GM18511 (cell line): ENCODE results near the gene CLIC5.
"Not testable (repeated sequence)": the region's sequence is repeated elsewhere in the genome, so short reads cannot be mapped to it uniquely, and the experiment has no call there.

Source experiments
- ATAC-seq: cut with Tn5 transposase; IDR thresholded peaks from one replicate; pipeline ENCODE4 v1.9.1; 2021; ENCODE audit warnings: mild to moderate bottlenecking, moderate library complexity; ENCODE audit not compliant: unreplicated experiment

The CLIC5 gene

GRCh38 chr6:45929421-45930361 lies 86.0 kb downstream of the CLIC5 start:
- ATAC-seq, result no peak

DNA sequence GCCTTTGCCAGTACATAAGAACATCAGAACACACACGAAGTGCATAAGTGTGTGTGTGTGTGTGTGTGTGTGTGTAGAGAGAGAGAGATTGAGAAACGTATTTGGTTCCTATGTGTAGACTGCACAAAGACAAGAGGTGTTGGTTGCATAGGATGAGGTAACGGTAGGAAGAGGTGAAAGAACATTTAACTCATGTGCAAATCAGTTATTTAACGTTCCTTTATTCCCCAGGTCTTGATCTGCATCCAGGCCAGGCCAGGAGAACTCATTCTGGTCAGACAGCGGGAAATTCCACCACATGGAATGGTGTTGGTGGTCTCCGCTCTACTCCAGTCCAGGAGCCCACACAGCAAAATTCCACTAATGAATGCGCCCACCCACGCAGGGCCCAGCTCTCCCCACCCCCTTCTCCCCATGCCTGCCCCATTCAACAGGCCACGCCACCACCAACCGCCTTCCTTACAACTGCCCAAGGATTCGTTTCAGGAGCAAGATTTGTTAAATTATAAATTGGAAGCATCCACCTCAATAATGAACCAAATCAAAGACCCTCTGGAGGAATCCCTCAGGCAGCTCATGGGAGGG lies 86.8 kb downstream of the CLIC5 start:
- ATAC-seq, result no peak

DNA sequence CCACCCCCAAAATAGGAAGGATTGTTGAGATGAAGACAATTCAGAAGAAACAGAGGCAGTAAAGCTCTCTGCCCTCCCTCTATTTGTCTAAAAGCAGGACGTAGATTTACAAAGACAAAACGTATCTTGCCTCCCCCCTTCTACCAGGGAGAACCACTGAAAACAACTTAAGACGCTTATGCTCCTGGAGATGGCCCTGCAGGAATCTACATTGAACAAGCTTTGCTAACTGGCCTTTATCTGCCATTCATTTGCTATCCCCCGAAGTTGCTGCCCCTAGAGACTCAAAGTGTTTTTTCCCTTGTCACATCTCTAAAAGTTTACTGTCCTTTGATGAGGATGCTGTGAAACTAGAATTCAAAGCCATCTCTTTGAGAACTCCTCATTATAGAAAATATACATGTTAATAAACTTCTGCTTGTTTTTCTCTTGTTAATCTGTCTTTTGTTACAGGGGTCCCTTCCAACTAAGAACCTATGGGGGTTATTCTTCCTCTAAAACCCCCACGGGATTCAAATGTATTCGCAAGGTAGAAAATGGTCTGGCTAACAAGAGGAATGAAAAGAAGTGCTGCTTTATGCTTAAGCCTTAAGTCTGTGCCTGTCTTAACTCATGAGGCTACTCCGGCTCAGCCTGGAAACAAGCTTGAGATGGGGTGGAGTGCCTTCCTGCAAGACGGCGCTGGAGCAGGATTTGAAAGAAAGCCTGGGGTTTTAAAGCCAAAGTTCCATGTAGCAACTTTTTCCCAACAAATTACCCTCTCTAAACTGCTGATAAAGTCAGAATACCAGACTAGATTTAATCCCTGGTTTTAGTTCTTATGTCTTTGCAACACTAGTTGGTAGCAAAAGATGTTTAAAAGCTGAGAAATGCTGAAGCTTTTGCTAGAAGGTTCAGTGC lies 88.0 kb downstream of the CLIC5 start:
- no peak for ATAC-seq

- ATAC-seq, result not testable (repeated sequence)
Observed at GRCh38 chr6:45926423-45926822, 89.2 kb downstream of the CLIC5 start.

DNA sequence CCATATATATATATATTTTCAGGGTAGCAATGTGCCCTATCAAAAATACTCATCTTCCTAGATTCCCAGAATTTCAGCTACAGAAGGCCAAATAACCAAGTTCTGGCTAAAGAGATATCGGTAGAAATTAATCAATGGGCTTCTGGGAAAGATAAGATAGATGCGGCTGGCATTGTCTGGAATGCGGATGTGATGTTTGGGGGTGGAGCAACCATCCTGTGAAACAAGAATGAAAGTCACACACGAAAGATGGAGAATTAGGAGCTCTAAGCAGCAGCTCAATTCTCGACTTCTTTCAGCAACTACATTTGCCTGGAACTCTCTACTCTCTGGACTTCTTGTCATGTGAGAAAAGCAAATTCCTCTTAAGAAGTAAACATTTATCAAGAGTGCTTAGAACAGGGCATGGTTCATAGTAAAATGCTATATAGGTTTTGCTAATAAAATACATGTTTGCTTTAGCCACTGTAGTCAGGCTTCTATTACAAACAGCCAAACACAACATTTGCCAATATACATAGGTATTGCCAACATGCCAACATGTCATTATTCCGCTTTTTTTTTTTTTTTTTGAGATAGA lies 90.8 kb downstream of the CLIC5 start:
- no peak for ATAC-seq

DNA sequence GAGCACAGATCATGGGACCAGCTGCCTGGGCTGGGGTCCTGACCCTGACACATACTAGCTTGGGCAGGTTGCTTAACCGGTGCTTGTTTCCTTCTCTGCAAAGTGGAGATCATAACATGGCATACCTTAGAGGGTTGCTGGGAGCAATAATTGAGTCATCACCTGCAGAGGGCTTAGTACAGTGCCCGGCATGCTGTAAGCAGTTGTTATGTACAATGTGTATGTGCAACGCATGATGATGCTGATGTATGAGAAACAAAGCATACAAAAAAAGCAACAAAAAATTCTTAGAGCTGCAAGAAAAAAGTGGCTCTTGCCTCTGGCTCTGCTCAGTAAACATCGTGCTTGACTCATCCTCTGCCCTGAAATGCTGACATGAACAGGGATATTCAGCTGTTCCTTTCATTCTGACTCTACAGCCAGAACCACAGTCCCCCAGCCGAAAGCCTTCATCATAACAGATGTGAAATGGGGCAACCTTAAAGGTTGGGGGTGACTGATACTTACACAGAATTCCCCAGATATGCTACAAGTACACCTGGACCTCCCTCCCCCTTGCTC lies 91.7 kb downstream of the CLIC5 start:
- ATAC-seq, result peak; percentile 62

DNA sequence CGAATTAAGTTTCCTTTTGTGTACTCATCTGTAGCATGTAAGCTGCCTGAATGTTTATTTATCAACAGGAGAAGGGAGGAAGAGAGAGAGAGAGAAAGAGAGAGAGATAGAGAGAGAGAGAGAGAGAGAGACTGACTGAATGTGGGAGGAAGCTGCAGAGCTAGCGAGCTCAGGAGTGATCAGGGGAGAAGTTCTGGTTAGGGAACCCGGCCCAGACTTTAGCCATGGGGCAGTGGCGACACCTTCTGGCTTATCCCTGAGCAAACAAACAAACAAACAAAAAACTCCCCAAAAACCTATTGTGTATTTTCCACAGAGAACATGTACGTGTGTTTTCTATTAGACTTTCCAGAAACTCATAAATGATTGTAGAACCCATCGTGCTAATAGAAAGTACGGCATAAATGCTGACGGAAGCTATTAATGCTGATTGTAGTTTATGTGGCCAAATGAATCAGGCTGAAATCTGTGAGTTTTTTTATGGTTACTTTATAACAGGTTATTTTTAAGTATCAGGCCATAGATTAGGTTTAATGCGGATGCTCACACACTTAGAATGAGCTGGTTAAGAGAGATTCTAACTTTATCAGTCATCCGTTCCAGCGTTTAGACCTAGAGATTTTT lies 92.8 kb downstream of the CLIC5 start:
- ATAC-seq, result no peak

DNA sequence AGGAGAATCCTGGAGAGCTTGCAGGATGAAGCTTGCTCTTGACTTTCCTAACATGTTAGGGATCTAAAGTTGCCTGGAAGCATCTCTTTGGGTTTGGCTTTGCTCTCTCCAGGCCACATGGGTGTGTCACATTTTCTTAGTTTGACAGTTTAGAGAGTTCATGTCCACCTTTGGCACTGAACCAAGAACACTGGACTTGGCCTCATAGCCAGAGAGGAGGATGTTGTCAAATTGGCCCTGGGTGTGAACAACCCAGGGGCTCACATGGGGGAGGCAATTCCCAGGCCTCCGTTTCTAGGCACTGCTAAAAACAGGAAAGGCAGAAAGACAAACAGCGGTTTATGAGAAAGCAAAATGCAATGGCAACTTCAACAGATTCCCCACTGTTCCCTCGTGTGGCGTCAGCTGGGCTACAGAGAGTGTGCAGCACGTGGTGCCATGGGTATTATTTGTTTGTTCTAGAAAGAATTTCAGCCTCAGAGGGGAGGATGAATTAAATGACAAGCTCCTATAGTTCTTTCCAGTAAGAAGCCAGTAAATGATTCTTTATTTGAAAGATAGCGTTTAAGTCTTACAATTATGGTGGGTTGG lies 93.9 kb downstream of the CLIC5 start:
- no peak for ATAC-seq

DNA sequence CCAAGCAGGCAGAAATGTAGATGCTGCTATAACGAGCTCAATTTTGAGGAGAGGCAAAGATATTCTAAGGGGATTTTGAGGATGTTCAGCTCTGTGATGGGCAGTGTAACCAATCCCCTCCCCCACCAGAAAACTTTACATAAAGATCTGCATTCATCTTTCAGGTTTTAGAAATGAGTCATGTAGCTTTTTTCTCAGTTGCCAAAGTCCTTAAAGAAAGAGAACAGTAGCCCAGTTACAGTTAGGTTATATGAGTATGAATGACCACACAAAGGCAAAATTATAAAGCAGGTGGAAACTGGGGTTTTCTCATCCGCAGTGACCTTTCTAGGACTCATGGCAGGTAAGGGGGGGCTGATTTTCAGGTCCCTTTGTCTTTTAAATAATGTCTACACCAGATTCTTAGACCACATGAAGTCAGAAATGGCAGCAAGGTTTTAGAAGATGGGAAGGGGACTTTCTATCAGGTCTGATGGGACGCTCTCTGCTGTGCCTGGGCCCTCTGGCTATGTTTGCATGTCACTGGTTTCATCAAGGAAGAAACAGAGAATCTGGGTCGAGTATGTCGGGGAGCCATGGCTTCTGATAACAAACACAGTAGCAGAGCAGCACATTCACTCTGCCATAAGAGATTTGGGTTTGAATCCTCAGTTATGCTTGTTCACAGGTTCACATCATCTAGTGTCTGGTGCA lies 94.7 kb downstream of the CLIC5 start:
- ATAC-seq, result peak; percentile 74

- ATAC-seq, result no peak
Observed at GRCh38 chr6:45917439-45917838, 98.2 kb downstream of the CLIC5 start.

DNA sequence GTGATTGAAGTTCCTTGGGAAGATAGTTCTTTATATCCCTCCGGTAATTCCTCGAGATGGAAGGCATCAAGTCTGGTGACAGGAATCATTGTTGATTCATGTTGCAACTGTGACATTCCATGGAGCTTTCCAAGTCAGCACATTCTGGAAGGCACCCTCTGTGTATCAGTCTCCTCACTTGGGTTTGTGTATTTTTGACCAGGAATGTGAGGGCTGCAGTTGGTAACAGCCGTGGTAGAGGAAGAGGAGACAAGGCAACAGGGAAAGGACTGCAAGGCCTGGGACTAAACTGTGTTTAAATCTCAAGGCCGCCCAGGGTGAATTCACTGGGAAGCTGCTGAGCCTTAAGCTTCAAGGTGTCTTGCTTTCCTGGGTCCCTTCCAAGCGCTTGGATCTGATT lies 99.0 kb downstream of the CLIC5 start:
- no peak for ATAC-seq

DNA sequence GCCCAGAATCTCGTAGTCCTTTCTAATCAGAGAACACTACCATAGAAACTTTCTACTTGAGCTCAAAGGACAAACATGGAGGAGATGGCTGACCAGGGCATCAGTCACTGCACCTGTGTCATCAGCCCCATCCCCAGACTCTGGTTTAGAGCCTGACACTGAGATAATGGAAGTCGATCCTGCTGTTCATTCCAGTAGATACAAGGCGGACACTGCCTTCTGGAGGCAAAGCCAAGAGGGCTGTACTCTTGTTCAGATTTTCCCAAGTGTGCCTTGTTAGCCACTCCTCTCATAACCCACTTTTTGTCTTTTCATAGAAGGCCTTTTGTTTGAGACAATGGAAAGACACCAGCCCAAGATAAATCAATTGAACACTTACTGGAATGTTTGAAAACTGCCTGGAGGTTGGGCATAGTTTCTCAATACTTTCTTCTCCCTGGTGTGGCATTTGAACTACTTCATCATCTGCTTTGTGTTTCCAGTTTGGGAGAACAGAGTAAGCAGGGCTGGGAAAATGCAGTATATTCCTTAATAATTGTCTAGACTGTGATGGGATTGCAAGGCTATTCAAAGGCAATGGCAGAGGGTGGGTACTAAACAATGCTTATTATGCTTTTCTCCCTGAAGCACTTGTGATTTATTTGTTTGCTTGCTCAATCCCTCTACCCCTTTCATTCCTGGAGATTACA lies 99.7 kb downstream of the CLIC5 start:
- ATAC-seq, result no peak

DNA sequence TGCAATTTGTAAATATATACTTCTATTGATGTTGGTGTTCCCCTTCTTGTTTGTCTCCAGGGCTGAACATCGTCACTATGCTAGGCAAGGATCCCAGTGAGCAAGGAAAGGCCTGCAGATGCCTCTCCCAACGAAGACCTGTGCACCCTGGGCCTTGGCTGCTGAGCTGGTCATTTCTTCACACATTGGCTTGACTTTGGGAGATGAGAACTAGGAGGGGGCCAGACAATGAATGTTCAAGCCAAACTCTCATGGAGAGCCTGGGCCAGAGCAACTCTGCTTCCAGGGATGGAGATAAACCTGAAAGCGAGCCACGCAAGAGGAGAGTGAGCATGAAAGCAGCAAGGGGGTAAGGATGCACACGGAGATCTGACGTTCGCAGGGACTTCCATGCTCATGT lies 104.0 kb downstream of the CLIC5 start:
- ATAC-seq, result no peak

- ATAC-seq, result no peak
Observed at GRCh38 chr6:45903959-45904358, 111.7 kb downstream of the CLIC5 start.

DNA sequence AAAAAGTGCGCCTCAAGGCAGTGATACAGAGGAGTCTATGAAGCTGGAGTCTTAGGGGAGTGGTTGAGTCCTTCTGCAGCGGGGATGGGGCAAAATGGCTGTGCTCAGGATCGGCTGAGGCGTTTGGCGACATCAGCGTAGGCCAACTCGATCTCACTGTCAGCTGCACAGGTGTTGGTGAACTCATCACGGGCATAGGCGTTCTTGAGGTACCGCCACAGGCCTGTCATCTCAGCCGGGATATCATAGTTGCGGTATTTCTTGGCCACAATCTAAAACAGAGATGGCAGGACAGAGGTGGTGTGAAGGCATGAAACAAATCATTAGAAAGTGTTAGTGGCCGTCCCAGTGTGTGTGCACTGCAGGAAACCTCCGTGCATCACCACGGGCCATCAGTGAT lies 112.7 kb downstream of the CLIC5 start:
- ATAC-seq, result no peak

- no peak for ATAC-seq
Observed at GRCh38 chr6:45901767-45902650, 113.7 kb downstream of the CLIC5 start.

DNA sequence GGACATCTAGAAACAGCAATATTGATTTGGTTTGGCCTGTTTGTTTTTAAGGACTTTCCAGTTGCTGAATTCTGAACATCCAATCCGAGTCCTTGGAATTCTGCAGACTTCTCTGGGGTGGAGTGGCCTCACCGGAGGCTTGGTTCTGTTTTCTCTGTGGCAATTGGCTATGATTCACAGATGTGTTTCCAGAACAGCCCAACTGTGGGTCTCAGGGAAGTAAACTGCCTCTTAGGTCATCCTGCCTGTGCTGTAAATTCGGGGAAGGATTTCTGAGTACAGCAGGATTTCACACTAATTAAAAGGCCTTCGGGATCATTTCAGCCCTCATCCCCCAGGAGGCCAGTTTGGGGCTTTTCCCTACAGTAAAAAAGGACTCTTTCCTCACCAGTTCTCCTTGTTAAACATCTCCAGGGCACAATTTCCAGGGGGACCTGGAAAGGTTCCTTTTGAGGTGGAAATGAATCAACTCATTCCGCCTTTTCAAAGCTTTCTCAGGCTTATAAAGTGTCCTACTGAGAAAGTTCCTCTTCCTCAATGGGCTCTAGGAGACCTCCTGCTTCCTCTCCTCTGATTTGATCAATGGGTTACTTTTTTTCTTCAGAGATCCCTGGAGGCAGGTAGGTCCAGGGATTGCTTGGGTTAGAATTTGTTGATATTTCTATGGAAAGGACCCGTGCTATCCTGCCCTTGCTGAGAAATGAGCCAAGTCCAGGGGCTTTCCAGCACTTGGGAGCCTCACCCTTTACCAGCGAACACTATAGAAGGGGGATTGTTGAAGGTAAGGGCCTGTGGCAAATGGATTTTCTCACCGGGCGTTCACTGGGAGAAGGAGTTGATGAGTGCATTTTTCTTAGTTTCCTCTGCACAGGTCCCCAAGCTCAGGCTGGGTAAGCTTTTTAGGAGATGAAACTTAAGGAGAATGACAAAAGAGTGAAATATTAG lies 114.6 kb downstream of the CLIC5 start:
- no peak for ATAC-seq
